ENCODE measurements around the gene PPM1H. TPM values are rescaled to one million over a fixed set of nuclear protein-coding genes. Genes with fewer than 3 reads are reported as not detected.
"Not testable (repeated sequence)": the region's sequence is repeated elsewhere in the genome, so short reads cannot be mapped to it uniquely, and the experiment has no call there.

PPM1H gene
- total RNA-seq, 1 experiment from 2014 or later = 12.0 TPM

- H3K79me2 ChIP-seq (ENCODE audit: low read length) = no peaks in the 10 kb centered on the region
- no peak overlapping the region for H3K9ac ChIP-seq (ENCODE audit: low read length)
- H4K20me1 ChIP-seq (ENCODE audit: low read length) = no peaks in the 10 kb centered on the region
- H3K4me3 ChIP-seq (ENCODE audit: low read length) = no peak overlapping the region
- H3F3A ChIP-seq (ENCODE audit: low read length, unreplicated experiment) = no peaks in the 10 kb centered on the region
- intact Hi-C loops (cut with micrococcal nuclease) = no loop called here
- ChIA-PET CTCF (no interaction called here), POLR2A (ENCODE audit: unreplicated experiment) (no interaction called here)
- H3K4me1 ChIP-seq (ENCODE audit: insufficient read depth, low read length) = no peaks in the 10 kb centered on the region
- H3K9me2 ChIP-seq (replicated peaks; ENCODE audit: low read length) = no peaks in the 10 kb centered on the region
- no peaks in the 10 kb centered on the region for H3K27me3 ChIP-seq (ENCODE audit: low read length)
- ATAC-seq (no peak), DNase-seq (no peak)
- no peak overlapping the region for H2AFZ ChIP-seq (ENCODE audit: low read length)
- H3K9me3 ChIP-seq (ENCODE audit: low read length) = no peaks in the 10 kb centered on the region
- no peaks in the 10 kb centered on the region for H3K36me3 ChIP-seq (ENCODE audit: low read depth, low read length)
- no peak for TF ChIP-seq EZH2 (IDR thresholded peaks at IDR 0.05; ENCODE audit: low read length, unreplicated experiment)
- no peak for TF ChIP-seq CTCF (conservative IDR thresholded peaks at IDR 0.05; ENCODE audit: low read depth, low read length)
- TF ChIP-seq EZH2phosphoT487 (IDR thresholded peaks at IDR 0.05; ENCODE audit: borderline replicate concordance, low read length) = no peak
- H3K4me2 ChIP-seq (ENCODE audit: low read length) = no peak overlapping the region
- no peak overlapping the region for H3K27ac ChIP-seq (ENCODE audit: low read length)
- no TSS peak for BruUV-seq (replicated peaks)
These were observed 8.9 kb upstream of the PPM1H start for GRCh38 chr12:62943779-62944395.

- H3K4me3 ChIP-seq (ENCODE audit: low read length); POLR2A ChIA-PET (ENCODE audit: unreplicated experiment); H3K4me1 ChIP-seq (ENCODE audit: insufficient read depth, low read length); H3K27me3 ChIP-seq (ENCODE audit: low read length); H3K9me2 ChIP-seq (replicated peaks; ENCODE audit: low read length); H3K9ac ChIP-seq (ENCODE audit: low read length); H3K27ac ChIP-seq (ENCODE audit: low read length); CTCF ChIA-PET; H3K4me2 ChIP-seq (ENCODE audit: low read length); BruUV-seq (replicated peaks); H4K20me1 ChIP-seq (ENCODE audit: low read length); H2AFZ ChIP-seq (ENCODE audit: low read length); H3F3A ChIP-seq (ENCODE audit: low read length, unreplicated experiment); DNase-seq; H3K36me3 ChIP-seq (ENCODE audit: low read depth, low read length); H3K79me2 ChIP-seq (ENCODE audit: low read length); intact Hi-C loops (cut with micrococcal nuclease); H3K9me3 ChIP-seq (ENCODE audit: low read length); ATAC-seq: not testable (repeated sequence)
These were observed 7.4 kb upstream of the PPM1H start for GRCh38 chr12:62942316-62942715.

GRCh38 chr12:62934239-62934798 lies 631 bp downstream of the PPM1H start:
- Histone ChIP-seq H4K20me1 (ENCODE audit: low read length) (no peaks in the 10 kb centered on the region), H3F3A (ENCODE audit: low read length, unreplicated experiment) (no peaks in the 10 kb centered on the region), H3K9me3 (ENCODE audit: low read length) (no peaks in the 10 kb centered on the region), H3K4me1 (ENCODE audit: insufficient read depth, low read length) (peaks cover 23% of the 10 kb centered on the region), H3K9me2 (replicated peaks; ENCODE audit: low read length) (no peaks in the 10 kb centered on the region), H3K4me3 (ENCODE audit: low read length) (peak overlapping the region; percentile 82), H3K4me2 (ENCODE audit: low read length) (peak overlapping the region; percentile 90), H3K9ac (ENCODE audit: low read length) (peak overlapping the region; percentile 62), H3K36me3 (ENCODE audit: low read depth, low read length) (no peaks in the 10 kb centered on the region), H2AFZ (ENCODE audit: low read length) (peak overlapping the region; percentile 87), H3K27ac (ENCODE audit: low read length) (peak overlapping the region; percentile 10), H3K27me3 (ENCODE audit: low read length) (no peaks in the 10 kb centered on the region), H3K79me2 (ENCODE audit: low read length) (peaks cover 50% of the 10 kb centered on the region)
- ChIA-PET POLR2A (ENCODE audit: unreplicated experiment) (no interaction called here), CTCF (interaction anchor here (0.6 to 3.8 kb wide), 6 partner anchors 12 to 134 kb away, joined by 3 to 19 read pairs (median 4); no protein-coding TSS in a partner anchor)
- DNase-seq = peak; percentile 38
- intact Hi-C loops (cut with micrococcal nuclease) = loop anchor here (2.0 to 10.0 kb wide), 5 partner anchors 50 to 500 kb away; no protein-coding TSS in a partner anchor
- BruUV-seq (replicated peaks) = no TSS peak
- ATAC-seq = peak; percentile 55
- TF ChIP-seq EZH2 (IDR thresholded peaks at IDR 0.05; ENCODE audit: low read length, unreplicated experiment) = no peak
- peak; percentile 25; the same call in 1 of the 2 replicates for TF ChIP-seq CTCF (conservative IDR thresholded peaks at IDR 0.05; ENCODE audit: low read depth, low read length)
- no peak for TF ChIP-seq EZH2phosphoT487 (IDR thresholded peaks at IDR 0.05; ENCODE audit: borderline replicate concordance, low read length)
